Measurements from ENCODE around the gene THSD4.

The THSD4 gene

GRCh38 chr15:71517751-71518150 is 402.5 kb downstream of the THSD4 start:
- DNase-seq: no peak

GRCh38 chr15:71518661-71519060 is 403.4 kb downstream of the THSD4 start:
- no peak for DNase-seq

- no peak for DNase-seq
These were observed 411.0 kb downstream of the THSD4 start for GRCh38 chr15:71526060-71526820.

- no peak for DNase-seq
These were observed 414.1 kb downstream of the THSD4 start for GRCh38 chr15:71529361-71529760.

- DNase-seq: no peak
These were observed 414.8 kb downstream of the THSD4 start for GRCh38 chr15:71530116-71530515.

- no peak for DNase-seq
These were observed 417.7 kb downstream of the THSD4 start for GRCh38 chr15:71532994-71533393.

- DNase-seq: no peak
These were observed 422.9 kb downstream of the THSD4 start for GRCh38 chr15:71538181-71538580.

GRCh38 chr15:71541746-71542145 is 426.5 kb downstream of the THSD4 start:
- no peak for DNase-seq

- DNase-seq: no peak
These were observed 427.6 kb downstream of the THSD4 start for GRCh38 chr15:71542836-71543235.

GRCh38 chr15:71543413-71543812 is 428.1 kb downstream of the THSD4 start:
- DNase-seq: no peak

GRCh38 chr15:71545223-71545760 is 430.0 kb downstream of the THSD4 start:
- no peak for DNase-seq

- DNase-seq: no peak
These were observed 430.7 kb downstream of the THSD4 start for GRCh38 chr15:71545923-71546322.

- DNase-seq: no peak
These were observed 431.7 kb downstream of the THSD4 start for GRCh38 chr15:71547011-71547410.

GRCh38 chr15:71548401-71548807 is 433.1 kb downstream of the THSD4 start:
- no peak for DNase-seq

GRCh38 chr15:71549091-71549490 is 433.8 kb downstream of the THSD4 start:
- no peak for DNase-seq

GRCh38 chr15:71549697-71550096 is 434.4 kb downstream of the THSD4 start:
- DNase-seq: no peak

GRCh38 chr15:71551566-71551965 is 436.3 kb downstream of the THSD4 start:
- DNase-seq: no peak

- no peak for DNase-seq
These were observed 443.8 kb downstream of the THSD4 start for GRCh38 chr15:71559098-71559497.

GRCh38 chr15:71559616-71560015 is 444.3 kb downstream of the THSD4 start:
- DNase-seq: no peak

- DNase-seq: no peak
These were observed 447.0 kb downstream of the THSD4 start for GRCh38 chr15:71562251-71562650.

- DNase-seq: no peak
These were observed 448.9 kb downstream of the THSD4 start for GRCh38 chr15:71564217-71564616.

- DNase-seq: no peak
These were observed 449.7 kb downstream of the THSD4 start for GRCh38 chr15:71565006-71565405.

- no peak for DNase-seq
These were observed 450.4 kb downstream of the THSD4 start for GRCh38 chr15:71565631-71566160.

- DNase-seq: no peak
These were observed 451.0 kb downstream of the THSD4 start for GRCh38 chr15:71566226-71566625.

GRCh38 chr15:71567173-71567572 is 451.9 kb downstream of the THSD4 start:
- DNase-seq: no peak
